Upper lobe of left lung (tissue), 4 donors: Measurements from ENCODE around the gene EML2.

Experiments used
- EP300 ChIP-seq, 4 donors: sonication (generic); formaldehyde crosslinking; IDR thresholded peaks; one replicate each; pipeline ENCODE4 v1.5.1; 2017; ENCODE audit warnings: antibody characterized with exemption in 4 of 4, control low read depth in 2 of 4
- POLR2A ChIP-seq, 4 donors: fragments of 450-650 bp; IDR thresholded peaks; one replicate each; pipeline ENCODE4 v1.5.1; 2016 to 2017; ENCODE audit warnings: antibody characterized with exemption in 4 of 4, mild to moderate bottlenecking in 2 of 4

DNA sequence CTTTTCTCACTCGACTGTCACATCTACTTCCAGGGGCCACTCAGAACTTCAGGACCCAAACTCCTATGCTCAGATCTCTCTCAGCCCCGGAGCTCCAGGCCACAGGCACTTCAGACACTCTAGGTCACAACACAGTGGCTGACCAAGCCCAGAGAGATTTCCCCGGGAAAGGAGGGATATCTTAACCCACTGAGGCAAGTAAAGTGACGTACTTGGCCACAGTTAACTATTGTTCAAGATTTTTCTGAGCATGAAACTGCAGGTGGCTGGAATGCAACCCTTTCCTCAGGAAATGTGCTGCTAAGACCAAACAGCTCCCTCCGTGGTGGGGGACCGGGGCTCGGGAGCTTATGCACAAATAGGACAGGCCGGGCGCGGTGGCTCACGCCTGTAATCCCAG, 78.5 kb downstream of the EML2 start:
- no peak for TF ChIP-seq POLR2A (IDR thresholded peaks at IDR 0.05)
- TF ChIP-seq EP300 (IDR thresholded peaks at IDR 0.05): no peak
